SK-N-SH (cell line): Measurements from ENCODE around the gene LMX1A. TPM values are rescaled to one million over a fixed set of nuclear protein-coding genes. Genes with fewer than 3 reads are reported as not detected.

Source experiments
- CTCF ChIA-PET: fragments of 300-600, 350-600 bp; formaldehyde crosslinking; extraction: SDS; loops from one replicate; lab custom pipeline; 2021; lab: Yijun Ruan, JAX
- POLR2A ChIA-PET: fragments of 350-600 bp; sonication (Branson Sonifier 250); formaldehyde crosslinking; extraction: SDS; loops from one replicate; lab custom pipeline; 2020; ENCODE audit warnings: antibody characterized with exemption, inconsistent platforms; lab: Yijun Ruan, JAX
- DNase-seq: peaks from one replicate; pipeline ENCODE4 v3.0.0; 2012
- H2AFZ ChIP-seq: fragments of 200-600 bp; sonication (generic); 2 replicates; pipeline ENCODE4 v1.8.1; 2016; ENCODE audit warnings: antibody characterized with exemption, mild to moderate bottlenecking, low read depth
- H3F3A ChIP-seq: fragments of 200-600 bp; sonication (generic); replicated peaks from 2 replicates; pipeline ENCODE3; 2016; ENCODE audit warnings: antibody characterized with exemption, mild to moderate bottlenecking; ENCODE audit not compliant: insufficient read depth
- H3K27ac ChIP-seq, 2 experiments: fragments of 200-500 bp in 1 of 2; fragments of 200-600 bp in 1 of 2; sonication (Bioruptor generic) in 1 of 2; sonication (generic), shearing (Covaris generic) in 1 of 2; 2 replicates each; pipeline versions ENCODE4 v1.5.1 to v1.6.1; 2014 to 2016; ENCODE audit warnings: low read depth in 2 of 2, inconsistent platforms in 1 of 2, low read length in 1 of 2, mild to moderate bottlenecking in 1 of 2, mixed read lengths in 1 of 2
- H3K27me3 ChIP-seq: fragments of 200-600 bp; sonication (generic), shearing (Covaris generic); 2 replicates; pipeline ENCODE4 v1.6.1; 2016; ENCODE audit warnings: mixed run types; ENCODE audit not compliant: insufficient read depth
- H3K36me3 ChIP-seq, 2 experiments: fragments of 200-500 bp in 1 of 2; fragments of 200-600 bp in 1 of 2; sonication (Bioruptor generic) in 1 of 2; sonication (generic) in 1 of 2; replicated peaks in 1 of 2; 2 replicates each; pipeline versions ENCODE3 to v1.5.1; 2014 to 2016; ENCODE audit warnings: low read length in 1 of 2, mild to moderate bottlenecking in 1 of 2; ENCODE audit not compliant: insufficient read depth in 2 of 2, control insufficient read depth in 1 of 2
- H3K4me1 ChIP-seq, 2 experiments: fragments of 200-500 bp in 1 of 2; fragments of 200-600 bp in 1 of 2; sonication (Bioruptor generic) in 1 of 2; sonication (generic), shearing (Covaris generic) in 1 of 2; 2 replicates each; pipeline versions ENCODE4 v1.5.1 to v1.6.1; 2014 to 2016; ENCODE audit warnings: low read depth in 1 of 2, low read length in 1 of 2, mixed run types in 1 of 2; ENCODE audit not compliant: insufficient read depth in 2 of 2, control insufficient read depth in 1 of 2
- H3K4me2 ChIP-seq: fragments of 200-600 bp; sonication (generic), shearing (Covaris generic); 2 replicates; pipeline ENCODE4 v1.6.1; 2017; ENCODE audit warnings: mixed run types
- H3K4me3 ChIP-seq, 2 experiments: fragments of 200-500 bp in 1 of 2; fragments of 200-600 bp in 1 of 2; sonication (Bioruptor generic) in 1 of 2; sonication (generic), shearing (Covaris generic) in 1 of 2; 2 replicates each; pipeline versions ENCODE4 v1.5.1 to v1.8.1; 2014 to 2016; ENCODE audit warnings: low read depth in 2 of 2, inconsistent platforms in 1 of 2, low read length in 1 of 2, mild to moderate bottlenecking in 1 of 2, mixed read lengths in 1 of 2, moderate library complexity in 1 of 2
- H3K79me2 ChIP-seq: fragments of 200-600 bp; sonication (generic); 2 replicates; pipeline ENCODE4 v1.8.1; 2017; ENCODE audit warnings: mild to moderate bottlenecking; ENCODE audit not compliant: insufficient read depth
- H3K9ac ChIP-seq: fragments of 200-600 bp; sonication (generic); 2 replicates; pipeline ENCODE4 v1.6.1; 2017; ENCODE audit warnings: mixed run types
- H3K9me2 ChIP-seq: fragments of 200-600 bp; sonication (generic); 2 replicates; pipeline ENCODE4 v1.6.1; 2017; ENCODE audit warnings: mixed run types
- H3K9me3 ChIP-seq: fragments of 200-600 bp; sonication (generic); 2 replicates; pipeline ENCODE4 v1.6.1; 2017; ENCODE audit warnings: mixed run types, mild to moderate bottlenecking, moderate library complexity
- H4K20me1 ChIP-seq: fragments of 200-600 bp; sonication (generic); 2 replicates; pipeline ENCODE4 v1.6.1; 2017; ENCODE audit warnings: mild to moderate bottlenecking, mixed run types; ENCODE audit not compliant: insufficient read depth
- CHD2 ChIP-seq: fragments of 150-350 bp; IDR thresholded peaks from 2 replicates; pipeline ENCODE4 v1.6.1; 2018; ENCODE audit warnings: low read length; ENCODE audit not compliant: partially characterized antibody
- ELF1 ChIP-seq: IDR thresholded peaks from 2 replicates; pipeline ENCODE4 v1.4.0; 2012
- FOXJ3 ChIP-seq: sonication (generic); formaldehyde crosslinking; IDR thresholded peaks from 2 replicates; pipeline ENCODE4 v1.5.1; 2020; ENCODE audit warnings: mild to moderate bottlenecking, missing genetic modification reagents
- FOXM1 ChIP-seq: IDR thresholded peaks from 2 replicates; pipeline ENCODE4 v1.4.0; 2012; ENCODE audit warnings: low read depth, mild to moderate bottlenecking
- GATA2 ChIP-seq: sonication (generic); formaldehyde crosslinking; IDR thresholded peaks from 2 replicates; pipeline ENCODE4 v1.5.0; 2020; ENCODE audit warnings: mild to moderate bottlenecking, missing genetic modification reagents
- IRF3 ChIP-seq: fragments of 150-350 bp; IDR thresholded peaks from 2 replicates; pipeline ENCODE4 v1.6.1; 2016; ENCODE audit warnings: mild to moderate bottlenecking, low read depth, low read length
- MAX ChIP-seq: IDR thresholded peaks from 2 replicates; pipeline ENCODE4 v1.4.0; 2012; ENCODE audit warnings: low read depth
- MEF2A ChIP-seq: IDR thresholded peaks from 2 replicates; pipeline ENCODE4 v1.4.0; 2012; ENCODE audit warnings: low read depth, borderline replicate concordance
- NRF1 ChIP-seq: IDR thresholded peaks from 2 replicates; pipeline ENCODE4 v1.6.1; 2012; ENCODE audit warnings: low read depth, mild to moderate bottlenecking, low read length
- PBX3 ChIP-seq: IDR thresholded peaks from 2 replicates; pipeline ENCODE4; 2012
- POLR2AphosphoS5 ChIP-seq: IDR thresholded peaks from 2 replicates; pipeline ENCODE4 v1.6.1; 2012; ENCODE audit warnings: low read depth, low read length
- RCOR1 ChIP-seq: fragments of 150-350 bp; IDR thresholded peaks from 2 replicates; pipeline ENCODE4 v1.6.1; 2017; ENCODE audit warnings: antibody characterized with exemption, low read length
- USF1 ChIP-seq: IDR thresholded peaks from 2 replicates; pipeline ENCODE4 v1.4.0; 2012; ENCODE audit warnings: low read depth, borderline replicate concordance
- YY1 ChIP-seq: IDR thresholded peaks from 2 replicates; pipeline ENCODE4 v1.4.0; 2012; ENCODE audit warnings: low read depth, mild to moderate bottlenecking
- WGBS: methylation state at CpG from one replicate; pipeline ENCODE4 v1.1.6; 2017; ENCODE audit warnings: low lambda C conversion rate; 5-methylcytosine and 5-hydroxymethylcytosine counted together
- polyA plus RNA-seq, 3 experiments: library from polyadenylated mRNA; depleted of rRNA; stranded (reverse); fragments of >200 nt; gene quantifications; 2 replicates each; pipeline ENCODE4 v1.2.3, GENCODE V29; 2012

Gene LMX1A
- polyA plus RNA-seq, 1 of the 3 experiments (the other 2 are of a cell fraction): not detected

- no peak overlapping the region for H3K27ac ChIP-seq
- H3K9ac ChIP-seq: no peak overlapping the region
- no peaks in the 10 kb centered on the region for H3K9me3 ChIP-seq
- no peak overlapping the region for H3K4me3 ChIP-seq
- no peaks in the 10 kb centered on the region for H3K36me3 ChIP-seq
- DNase-seq: peak; percentile 20
- H3K9me2 ChIP-seq: no peaks in the 10 kb centered on the region
- TF ChIP-seq MAX (no peak), GATA2 (no peak), RCOR1 (no peak), IRF3 (no peak), FOXJ3 (CRISPR knock-in tag) (no peak), NRF1 (no peak)
- 56% methylated on average over 3 of the region's 3 CpGs for WGBS
- H3F3A ChIP-seq: no peaks in the 10 kb centered on the region
- no peaks in the 10 kb centered on the region for H4K20me1 ChIP-seq
- H3K79me2 ChIP-seq: no peaks in the 10 kb centered on the region
- H3K4me1 ChIP-seq: peaks cover 0 to under 1% of the 10 kb centered on the region in 2 experiments; a peak in 2 of 4 replicates
- H2AFZ ChIP-seq: no peak overlapping the region
- POLR2A ChIA-PET: no interaction called here
- CTCF ChIA-PET: no interaction called here
- H3K4me2 ChIP-seq: no peak overlapping the region
- no peaks in the 10 kb centered on the region; the same call in 1 of the 2 replicates for H3K27me3 ChIP-seq
These were observed 67.0 kb downstream of the LMX1A start for GRCh38 chr1:165289556-165289955.

- Histone ChIP-seq H3K4me1 (peaks cover 0 to 3% of the 10 kb centered on the region in 2 experiments; a peak in 2 of 4 replicates), H2AFZ (no peak overlapping the region)
- CTCF ChIA-PET: no interaction called here
- WGBS: 51% methylated on average over 13 of the region's 15 CpGs
- DNase-seq: no peak
- TF ChIP-seq YY1 (no peak), USF1 (no peak), MEF2A (no peak), FOXM1 (no peak), CHD2 (no peak), POLR2AphosphoS5 (no peak), PBX3 (no peak), ELF1 (no peak)
- TF ChIP-seq, all 33 proteins: peak for 0
- H3K36me3 ChIP-seq: no peaks in the 10 kb centered on the region
- no peak overlapping the region for H3K4me2 ChIP-seq
- no peaks in the 10 kb centered on the region for H3K9me2 ChIP-seq
- no peaks in the 10 kb centered on the region for H3F3A ChIP-seq
- no peaks in the 10 kb centered on the region for H3K79me2 ChIP-seq
- H3K27ac ChIP-seq: no peak overlapping the region
- H3K9ac ChIP-seq: no peak overlapping the region
- no peaks in the 10 kb centered on the region for H3K9me3 ChIP-seq
- POLR2A ChIA-PET: no interaction called here
- no peaks in the 10 kb centered on the region for H4K20me1 ChIP-seq
- H3K27me3 ChIP-seq: no peaks in the 10 kb centered on the region; the same call in 1 of the 2 replicates
- no peak overlapping the region for H3K4me3 ChIP-seq
These were observed 68.0 kb downstream of the LMX1A start for GRCh38 chr1:165288350-165289120.
